Measurements from ENCODE around the gene CAMK2G. TPM values are rescaled to one million over a fixed set of nuclear protein-coding genes. Genes with fewer than 3 reads are reported as not detected.

The CAMK2G gene
- total and polyA plus RNA-seq, 2 experiments from 2014 or later: 30.6 to 34.1 TPM

DNA sequence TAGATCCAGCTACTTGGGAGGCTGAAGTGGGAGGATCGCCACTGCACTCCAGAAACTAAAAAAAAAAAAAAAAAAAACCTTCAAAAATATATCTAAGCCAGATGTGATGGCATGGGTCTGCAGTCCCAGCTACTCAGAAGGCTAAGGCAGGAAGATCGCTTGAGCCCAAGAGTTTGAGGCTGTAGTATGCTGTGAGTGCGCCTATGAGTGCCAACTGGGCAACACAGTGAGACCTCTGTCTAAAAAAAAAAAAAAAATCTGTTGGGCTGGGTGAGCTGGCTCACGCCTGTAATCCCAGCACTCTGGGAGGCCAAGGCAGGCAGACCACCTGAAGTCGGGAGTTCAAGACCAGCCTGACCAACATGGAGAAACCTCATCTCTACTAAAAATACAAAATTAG, 95.3 kb downstream of the CAMK2G start (continued):
- TF ChIP-seq, protein P1, sequence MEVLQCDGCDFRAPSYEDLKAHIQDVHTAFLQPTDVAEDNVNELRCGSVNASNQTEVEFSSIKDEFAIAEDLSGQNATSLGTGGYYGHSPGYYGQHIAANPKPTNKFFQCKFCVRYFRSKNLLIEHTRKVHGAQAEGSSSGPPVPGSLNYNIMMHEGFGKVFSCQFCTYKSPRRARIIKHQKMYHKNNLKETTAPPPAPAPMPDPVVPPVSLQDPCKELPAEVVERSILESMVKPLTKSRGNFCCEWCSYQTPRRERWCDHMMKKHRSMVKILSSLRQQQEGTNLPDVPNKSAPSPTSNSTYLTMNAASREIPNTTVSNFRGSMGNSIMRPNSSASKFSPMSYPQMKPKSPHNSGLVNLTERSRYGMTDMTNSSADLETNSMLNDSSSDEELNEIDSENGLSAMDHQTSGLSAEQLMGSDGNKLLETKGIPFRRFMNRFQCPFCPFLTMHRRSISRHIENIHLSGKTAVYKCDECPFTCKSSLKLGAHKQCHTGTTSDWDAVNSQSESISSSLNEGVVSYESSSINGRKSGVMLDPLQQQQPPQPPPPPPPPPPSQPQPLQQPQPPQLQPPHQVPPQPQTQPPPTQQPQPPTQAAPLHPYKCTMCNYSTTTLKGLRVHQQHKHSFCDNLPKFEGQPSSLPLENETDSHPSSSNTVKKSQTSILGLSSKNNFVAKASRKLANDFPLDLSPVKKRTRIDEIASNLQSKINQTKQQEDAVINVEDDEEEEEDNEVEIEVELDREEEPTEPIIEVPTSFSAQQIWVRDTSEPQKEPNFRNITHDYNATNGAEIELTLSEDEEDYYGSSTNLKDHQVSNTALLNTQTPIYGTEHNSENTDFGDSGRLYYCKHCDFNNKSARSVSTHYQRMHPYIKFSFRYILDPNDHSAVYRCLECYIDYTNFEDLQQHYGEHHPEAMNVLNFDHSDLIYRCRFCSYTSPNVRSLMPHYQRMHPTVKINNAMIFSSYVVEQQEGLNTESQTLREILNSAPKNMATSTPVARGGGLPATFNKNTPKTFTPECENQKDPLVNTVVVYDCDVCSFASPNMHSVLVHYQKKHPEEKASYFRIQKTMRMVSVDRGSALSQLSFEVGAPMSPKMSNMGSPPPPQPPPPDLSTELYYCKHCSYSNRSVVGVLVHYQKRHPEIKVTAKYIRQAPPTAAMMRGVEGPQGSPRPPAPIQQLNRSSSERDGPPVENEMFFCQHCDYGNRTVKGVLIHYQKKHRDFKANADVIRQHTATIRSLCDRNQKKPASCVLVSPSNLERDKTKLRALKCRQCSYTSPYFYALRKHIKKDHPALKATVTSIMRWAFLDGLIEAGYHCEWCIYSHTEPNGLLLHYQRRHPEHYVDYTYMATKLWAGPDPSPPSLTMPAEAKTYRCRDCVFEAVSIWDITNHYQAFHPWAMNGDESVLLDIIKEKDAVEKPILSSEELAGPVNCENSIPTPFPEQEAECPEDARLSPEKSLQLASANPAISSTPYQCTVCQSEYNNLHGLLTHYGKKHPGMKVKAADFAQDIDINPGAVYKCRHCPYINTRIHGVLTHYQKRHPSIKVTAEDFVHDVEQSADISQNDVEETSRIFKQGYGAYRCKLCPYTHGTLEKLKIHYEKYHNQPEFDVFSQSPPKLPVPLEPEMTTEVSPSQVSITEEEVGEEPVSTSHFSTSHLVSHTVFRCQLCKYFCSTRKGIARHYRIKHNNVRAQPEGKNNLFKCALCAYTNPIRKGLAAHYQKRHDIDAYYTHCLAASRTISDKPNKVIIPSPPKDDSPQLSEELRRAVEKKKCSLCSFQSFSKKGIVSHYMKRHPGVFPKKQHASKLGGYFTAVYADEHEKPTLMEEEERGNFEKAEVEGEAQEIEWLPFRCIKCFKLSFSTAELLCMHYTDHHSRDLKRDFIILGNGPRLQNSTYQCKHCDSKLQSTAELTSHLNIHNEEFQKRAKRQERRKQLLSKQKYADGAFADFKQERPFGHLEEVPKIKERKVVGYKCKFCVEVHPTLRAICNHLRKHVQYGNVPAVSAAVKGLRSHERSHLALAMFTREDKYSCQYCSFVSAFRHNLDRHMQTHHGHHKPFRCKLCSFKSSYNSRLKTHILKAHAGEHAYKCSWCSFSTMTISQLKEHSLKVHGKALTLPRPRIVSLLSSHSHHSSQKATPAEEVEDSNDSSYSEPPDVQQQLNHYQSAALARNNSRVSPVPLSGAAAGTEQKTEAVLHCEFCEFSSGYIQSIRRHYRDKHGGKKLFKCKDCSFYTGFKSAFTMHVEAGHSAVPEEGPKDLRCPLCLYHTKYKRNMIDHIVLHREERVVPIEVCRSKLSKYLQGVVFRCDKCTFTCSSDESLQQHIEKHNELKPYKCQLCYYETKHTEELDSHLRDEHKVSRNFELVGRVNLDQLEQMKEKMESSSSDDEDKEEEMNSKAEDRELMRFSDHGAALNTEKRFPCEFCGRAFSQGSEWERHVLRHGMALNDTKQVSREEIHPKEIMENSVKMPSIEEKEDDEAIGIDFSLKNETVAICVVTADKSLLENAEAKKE (CRISPR knock-in tag; IDR thresholded peaks at IDR 0.05): no peak
- TF ChIP-seq ZNF114 (CRISPR knock-in tag; IDR thresholded peaks at IDR 0.05): no peak
- no peak for TF ChIP-seq ZNF331 (CRISPR knock-in tag; IDR thresholded peaks at IDR 0.05; ENCODE audit: low read depth)
- no peak for TF ChIP-seq CREB1 (CRISPR knock-in tag; IDR thresholded peaks at IDR 0.05; ENCODE audit: low read depth)
- TF ChIP-seq NANOG (IDR thresholded peaks at IDR 0.05; ENCODE audit: borderline replicate concordance): no peak

DNA sequence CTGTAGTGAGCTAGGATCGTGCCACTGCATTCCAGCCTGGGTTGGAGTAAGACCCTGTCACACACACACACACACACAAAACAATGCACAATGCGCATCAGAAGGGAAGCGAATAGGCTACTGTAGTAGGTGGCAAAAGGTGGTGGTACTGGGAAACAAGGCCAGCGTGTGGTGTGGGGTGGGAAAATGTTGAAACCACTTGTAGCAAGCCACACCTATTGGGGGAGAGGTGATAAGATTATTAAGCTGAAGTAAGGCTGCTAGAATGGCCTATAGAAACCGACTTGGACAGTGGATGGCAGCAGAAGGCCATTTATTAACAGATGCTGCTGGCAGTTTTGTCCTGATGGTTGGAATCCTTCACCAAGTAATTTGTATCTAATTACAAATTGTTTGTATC, 99.7 kb downstream of the CAMK2G start:
- DNase-seq (ENCODE audit: low spot score) (no peak), ATAC-seq (no peak)
- Mint-ChIP-seq H3K27ac (no peak overlapping the region), H3K36me3 (ENCODE audit: low read depth) (peaks cover 45% of the 10 kb centered on the region), H3K27me3 (ENCODE audit: insufficient read depth, low read depth, poor library complexity) (peaks cover 15% of the 10 kb centered on the region), H3K9me3 (no peaks in the 10 kb centered on the region), H3K4me3 (peak overlapping the region; percentile 22; the same call in 2 of the 3 replicates), H3K4me1 (peaks cover 23% of the 10 kb centered on the region)
- H3K4me1 ChIP-seq (ENCODE audit: insufficient read depth): peaks cover 18% of the 10 kb centered on the region; the same call in 1 of the 2 replicates
- peaks cover 40% of the 10 kb centered on the region for H3F3A ChIP-seq (replicated peaks; ENCODE audit: low read depth)
- H3K36me3 ChIP-seq (ENCODE audit: insufficient read depth): peaks cover 6% of the 10 kb centered on the region
- peaks cover 17% of the 10 kb centered on the region; the same call in 1 of the 2 replicates for H3K79me2 ChIP-seq (replicated peaks; ENCODE audit: insufficient read depth)
- H3K27me3 ChIP-seq (ENCODE audit: insufficient read depth): no peaks in the 10 kb centered on the region
- H3K9me2 ChIP-seq (ENCODE audit: insufficient read depth): no peaks in the 10 kb centered on the region
- no peak overlapping the region for H3K4me3 ChIP-seq
- H4K20me1 ChIP-seq (replicated peaks; ENCODE audit: insufficient read depth): peaks cover 13% of the 10 kb centered on the region
- no peak overlapping the region for H2AFZ ChIP-seq
- no peak overlapping the region; the same call in 1 of the 2 replicates for H3K4me2 ChIP-seq
- no peak overlapping the region for H3K27ac ChIP-seq (ENCODE audit: low read depth)
- no peak for TF ChIP-seq EZH2phosphoT487 (IDR thresholded peaks at IDR 0.05; ENCODE audit: unreplicated experiment)
- no peak for TF ChIP-seq POLR2AphosphoS5 (IDR thresholded peaks at IDR 0.05; ENCODE audit: low read depth)
- TF ChIP-seq, protein P2, sequence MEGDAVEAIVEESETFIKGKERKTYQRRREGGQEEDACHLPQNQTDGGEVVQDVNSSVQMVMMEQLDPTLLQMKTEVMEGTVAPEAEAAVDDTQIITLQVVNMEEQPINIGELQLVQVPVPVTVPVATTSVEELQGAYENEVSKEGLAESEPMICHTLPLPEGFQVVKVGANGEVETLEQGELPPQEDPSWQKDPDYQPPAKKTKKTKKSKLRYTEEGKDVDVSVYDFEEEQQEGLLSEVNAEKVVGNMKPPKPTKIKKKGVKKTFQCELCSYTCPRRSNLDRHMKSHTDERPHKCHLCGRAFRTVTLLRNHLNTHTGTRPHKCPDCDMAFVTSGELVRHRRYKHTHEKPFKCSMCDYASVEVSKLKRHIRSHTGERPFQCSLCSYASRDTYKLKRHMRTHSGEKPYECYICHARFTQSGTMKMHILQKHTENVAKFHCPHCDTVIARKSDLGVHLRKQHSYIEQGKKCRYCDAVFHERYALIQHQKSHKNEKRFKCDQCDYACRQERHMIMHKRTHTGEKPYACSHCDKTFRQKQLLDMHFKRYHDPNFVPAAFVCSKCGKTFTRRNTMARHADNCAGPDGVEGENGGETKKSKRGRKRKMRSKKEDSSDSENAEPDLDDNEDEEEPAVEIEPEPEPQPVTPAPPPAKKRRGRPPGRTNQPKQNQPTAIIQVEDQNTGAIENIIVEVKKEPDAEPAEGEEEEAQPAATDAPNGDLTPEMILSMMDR (conservative IDR thresholded peaks at IDR 0.05; ENCODE audit: low read depth in 2 of 2): no peak
- TF ChIP-seq CREB1 (CRISPR knock-in tag; IDR thresholded peaks at IDR 0.05; ENCODE audit: low read depth): no peak
- TF ChIP-seq, protein P3, sequence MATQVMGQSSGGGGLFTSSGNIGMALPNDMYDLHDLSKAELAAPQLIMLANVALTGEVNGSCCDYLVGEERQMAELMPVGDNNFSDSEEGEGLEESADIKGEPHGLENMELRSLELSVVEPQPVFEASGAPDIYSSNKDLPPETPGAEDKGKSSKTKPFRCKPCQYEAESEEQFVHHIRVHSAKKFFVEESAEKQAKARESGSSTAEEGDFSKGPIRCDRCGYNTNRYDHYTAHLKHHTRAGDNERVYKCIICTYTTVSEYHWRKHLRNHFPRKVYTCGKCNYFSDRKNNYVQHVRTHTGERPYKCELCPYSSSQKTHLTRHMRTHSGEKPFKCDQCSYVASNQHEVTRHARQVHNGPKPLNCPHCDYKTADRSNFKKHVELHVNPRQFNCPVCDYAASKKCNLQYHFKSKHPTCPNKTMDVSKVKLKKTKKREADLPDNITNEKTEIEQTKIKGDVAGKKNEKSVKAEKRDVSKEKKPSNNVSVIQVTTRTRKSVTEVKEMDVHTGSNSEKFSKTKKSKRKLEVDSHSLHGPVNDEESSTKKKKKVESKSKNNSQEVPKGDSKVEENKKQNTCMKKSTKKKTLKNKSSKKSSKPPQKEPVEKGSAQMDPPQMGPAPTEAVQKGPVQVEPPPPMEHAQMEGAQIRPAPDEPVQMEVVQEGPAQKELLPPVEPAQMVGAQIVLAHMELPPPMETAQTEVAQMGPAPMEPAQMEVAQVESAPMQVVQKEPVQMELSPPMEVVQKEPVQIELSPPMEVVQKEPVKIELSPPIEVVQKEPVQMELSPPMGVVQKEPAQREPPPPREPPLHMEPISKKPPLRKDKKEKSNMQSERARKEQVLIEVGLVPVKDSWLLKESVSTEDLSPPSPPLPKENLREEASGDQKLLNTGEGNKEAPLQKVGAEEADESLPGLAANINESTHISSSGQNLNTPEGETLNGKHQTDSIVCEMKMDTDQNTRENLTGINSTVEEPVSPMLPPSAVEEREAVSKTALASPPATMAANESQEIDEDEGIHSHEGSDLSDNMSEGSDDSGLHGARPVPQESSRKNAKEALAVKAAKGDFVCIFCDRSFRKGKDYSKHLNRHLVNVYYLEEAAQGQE (IDR thresholded peaks at IDR 0.05; ENCODE audit: unreplicated experiment): no peak
- no peak for TF ChIP-seq ZNF114 (CRISPR knock-in tag; IDR thresholded peaks at IDR 0.05)

Data from GM23338 (cell line).